ENCODE data around the gene P3R3URF.

P3R3URF gene

GRCh38 chr1:46171871-46172270, 4.4 kb downstream of the P3R3URF start:
- DNase-seq = no peak

DNA sequence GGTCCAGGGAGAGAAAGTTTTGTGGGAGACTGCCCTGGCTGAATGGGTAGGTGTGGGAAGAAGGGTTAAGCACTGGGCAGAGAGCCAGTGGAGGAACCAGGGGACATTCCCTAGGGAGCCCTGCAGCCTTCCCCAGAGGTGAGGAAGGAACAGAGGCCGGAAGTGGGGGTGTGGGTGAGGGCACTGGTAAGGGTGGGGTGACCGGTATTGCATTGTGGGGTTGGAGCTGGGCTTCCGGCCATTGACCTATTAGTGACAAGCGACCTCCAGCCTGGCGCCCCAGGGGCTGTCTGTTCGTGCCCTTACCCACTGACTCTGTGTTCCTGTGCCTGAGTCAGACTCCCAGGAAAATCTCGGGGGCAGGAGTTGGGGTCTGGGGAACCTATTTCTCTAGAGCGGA, 4.9 kb downstream of the P3R3URF start:
- DNase-seq = no peak

DNA sequence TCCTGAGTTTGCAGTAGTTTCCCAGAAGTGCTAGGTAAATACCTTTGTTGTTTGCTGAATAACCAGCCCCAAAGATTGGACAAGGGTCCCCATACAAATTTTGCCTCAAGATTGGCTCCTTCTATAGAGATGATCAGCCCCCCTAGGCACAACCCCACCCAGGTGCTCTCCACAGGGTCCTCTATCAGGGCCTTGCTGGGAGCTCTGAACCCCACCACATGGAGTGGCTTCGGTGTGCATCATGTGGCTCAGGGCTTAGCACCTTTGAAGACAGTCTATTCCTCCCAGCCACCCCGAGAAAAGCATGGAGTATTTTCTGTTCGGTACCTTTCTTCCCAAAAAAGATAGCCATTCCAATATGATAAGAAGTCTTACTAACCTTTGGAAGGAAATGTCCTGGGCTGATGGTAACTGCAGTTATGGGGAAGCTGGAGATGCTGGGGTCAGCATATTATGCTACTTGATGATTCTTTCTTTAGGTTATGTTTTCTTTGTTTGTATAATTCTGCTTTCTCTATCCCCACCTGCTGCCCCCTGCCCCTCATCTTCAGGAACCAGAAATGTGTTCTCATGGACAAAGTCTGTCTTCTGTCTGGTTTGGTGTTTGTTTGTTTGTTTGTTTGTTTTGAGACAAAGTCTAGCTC, 6.4 kb downstream of the P3R3URF start:
- no peak for DNase-seq

- DNase-seq = no peak
These were observed 7.8 kb downstream of the P3R3URF start for GRCh38 chr1:46168477-46168876.

- DNase-seq = peak; percentile 49
These were observed 9.5 kb downstream of the P3R3URF start for GRCh38 chr1:46166521-46167462.

DNA sequence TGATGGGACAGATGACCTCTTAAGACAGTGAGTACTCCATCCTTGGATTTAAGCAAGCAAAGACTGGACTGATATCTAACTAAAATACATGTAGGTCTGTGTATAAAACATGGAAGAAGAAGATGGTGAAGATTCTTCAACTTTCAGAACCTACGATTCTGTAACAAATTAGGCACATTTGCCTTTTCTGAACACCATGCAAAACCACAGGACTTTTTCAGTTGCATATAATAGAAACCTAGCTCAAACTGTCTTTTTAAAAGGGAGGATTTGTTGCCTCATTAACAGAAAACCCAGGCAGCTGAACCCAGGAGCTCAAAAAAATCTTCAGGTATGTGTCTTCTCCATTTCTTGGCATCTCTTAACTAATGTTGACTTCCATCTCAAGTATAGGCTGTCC, 16.1 kb downstream of the P3R3URF start:
- DNase-seq = no peak

- DNase-seq = no peak
These were observed 16.8 kb downstream of the P3R3URF start for GRCh38 chr1:46159516-46159915.

GRCh38 chr1:46158312-46159281, 17.7 kb downstream of the P3R3URF start:
- DNase-seq = no peak

DNA sequence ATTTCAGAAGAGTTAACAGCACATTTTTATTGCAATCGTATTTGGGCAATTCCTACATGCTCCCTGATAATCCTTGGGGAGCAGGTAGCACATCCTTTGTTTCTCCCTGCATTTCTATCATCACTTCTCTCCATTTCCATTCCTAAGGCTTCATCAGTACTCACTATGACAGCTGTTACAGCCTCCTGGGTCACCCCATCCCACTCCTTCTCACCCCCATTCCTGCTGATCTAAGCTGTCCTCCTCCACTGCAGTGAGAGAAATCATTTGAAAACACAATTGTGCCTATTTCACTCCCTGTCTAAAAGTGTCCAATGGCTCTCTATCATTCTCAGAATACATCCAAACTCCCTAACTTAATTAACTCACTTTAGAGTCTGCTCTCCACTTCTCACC, 18.4 kb downstream of the P3R3URF start:
- DNase-seq = no peak

DNA sequence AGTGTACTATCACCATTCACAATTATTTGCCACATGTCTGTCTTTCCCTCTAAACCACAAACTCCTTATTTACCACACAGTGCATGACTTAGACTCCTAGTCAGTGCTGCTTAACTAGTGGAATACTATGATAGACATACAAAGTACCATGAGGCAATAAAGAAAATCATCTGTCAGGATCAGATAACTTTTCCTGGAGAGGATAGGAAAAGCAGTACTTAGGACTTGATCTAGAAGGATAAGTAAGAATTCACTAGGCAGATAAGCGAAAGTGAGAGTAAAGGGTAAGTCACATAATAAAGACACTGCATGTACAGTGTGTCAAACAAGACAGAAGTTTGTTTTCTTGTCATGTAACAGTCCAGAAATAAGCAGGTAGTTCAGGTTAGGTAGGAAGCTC, 22.6 kb downstream of the P3R3URF start:
- no peak for DNase-seq

GRCh38 chr1:46153228-46153627, 23.1 kb downstream of the P3R3URF start:
- no peak for DNase-seq

DNA sequence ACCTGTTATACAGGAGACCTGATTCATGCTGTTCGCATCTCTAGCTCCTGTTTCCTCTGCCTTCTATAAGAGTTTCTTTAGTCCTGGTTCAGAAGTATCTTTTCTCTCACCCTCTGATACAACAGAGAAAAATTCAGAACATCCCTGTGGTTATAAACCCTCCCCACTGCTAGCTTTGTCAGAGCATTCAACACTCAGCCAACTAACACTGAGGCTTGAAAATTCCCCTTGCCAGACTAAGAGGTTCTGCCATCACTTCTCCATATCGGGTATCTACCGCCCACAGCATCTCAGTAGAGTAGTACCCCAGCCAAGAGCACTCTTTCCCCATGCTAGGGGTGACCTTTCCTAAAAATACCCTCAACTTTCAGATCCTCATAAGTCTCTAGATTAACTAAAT, 24.3 kb downstream of the P3R3URF start:
- no peak for DNase-seq

GRCh38 chr1:46150085-46150484, 26.2 kb downstream of the P3R3URF start:
- no peak for DNase-seq

DNA sequence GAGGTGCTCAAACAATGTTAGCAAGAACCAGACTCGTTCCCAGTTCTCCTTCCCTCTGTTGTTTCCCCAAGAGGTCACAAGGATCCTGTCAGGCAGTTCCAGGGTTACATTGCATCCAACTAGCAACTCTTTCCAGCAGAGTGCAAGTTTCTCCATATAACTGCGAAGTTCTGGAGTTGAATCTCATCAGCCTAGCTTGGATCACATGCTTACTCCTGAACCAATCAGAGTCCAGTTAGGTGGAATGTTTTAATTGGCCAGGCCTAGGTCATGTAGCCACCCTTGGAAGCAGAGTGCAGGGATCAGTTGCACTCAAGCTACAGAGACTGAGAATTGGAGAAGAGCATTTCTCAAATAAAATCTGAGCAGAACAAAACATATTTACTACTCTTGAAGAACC, 28.0 kb downstream of the P3R3URF start:
- DNase-seq = no peak

DNA sequence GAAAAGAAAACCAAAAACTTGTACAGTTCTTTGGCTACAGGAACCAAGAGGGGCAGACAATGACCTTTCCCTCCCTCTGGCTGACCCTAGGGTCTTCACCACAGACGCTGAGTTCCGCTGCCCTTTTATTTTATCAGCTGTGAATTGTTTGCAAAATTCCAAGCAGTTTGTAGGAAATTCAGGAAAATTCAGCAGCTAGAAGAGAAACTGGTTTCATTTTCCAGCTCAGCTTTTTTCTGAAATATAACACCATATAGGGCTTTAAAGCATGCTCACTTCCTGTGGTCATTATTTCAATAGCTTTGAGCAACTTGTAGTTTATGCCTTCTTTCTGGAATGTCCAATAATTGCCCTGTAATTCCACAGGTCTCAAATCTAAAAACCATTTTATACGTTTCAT, 38.4 kb downstream of the P3R3URF start:
- DNase-seq = no peak

DNA sequence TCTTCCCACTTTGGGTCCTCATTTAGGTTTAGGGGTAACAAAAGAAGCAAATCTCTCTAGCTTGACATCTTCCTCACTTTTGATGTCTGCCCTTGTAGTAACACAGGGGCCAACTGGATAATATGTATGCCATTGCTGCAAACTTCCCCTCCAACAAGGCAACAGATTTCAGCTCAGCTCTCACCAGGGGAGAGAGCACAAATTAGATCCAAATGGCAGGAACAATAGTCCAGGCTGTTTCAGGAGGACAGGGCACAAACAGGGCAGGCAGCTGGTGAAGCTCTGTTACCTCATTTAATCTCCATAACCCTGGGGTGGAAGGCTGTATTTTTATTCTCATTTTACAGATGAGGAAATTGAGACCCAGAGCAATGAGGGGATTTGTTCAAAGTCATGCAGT, 39.6 kb downstream of the P3R3URF start:
- DNase-seq = no peak

GRCh38 chr1:46134660-46135331, 41.5 kb downstream of the P3R3URF start:
- DNase-seq = peak; percentile 5

- no peak for DNase-seq
These were observed 42.4 kb downstream of the P3R3URF start for GRCh38 chr1:46133781-46134350.

DNA sequence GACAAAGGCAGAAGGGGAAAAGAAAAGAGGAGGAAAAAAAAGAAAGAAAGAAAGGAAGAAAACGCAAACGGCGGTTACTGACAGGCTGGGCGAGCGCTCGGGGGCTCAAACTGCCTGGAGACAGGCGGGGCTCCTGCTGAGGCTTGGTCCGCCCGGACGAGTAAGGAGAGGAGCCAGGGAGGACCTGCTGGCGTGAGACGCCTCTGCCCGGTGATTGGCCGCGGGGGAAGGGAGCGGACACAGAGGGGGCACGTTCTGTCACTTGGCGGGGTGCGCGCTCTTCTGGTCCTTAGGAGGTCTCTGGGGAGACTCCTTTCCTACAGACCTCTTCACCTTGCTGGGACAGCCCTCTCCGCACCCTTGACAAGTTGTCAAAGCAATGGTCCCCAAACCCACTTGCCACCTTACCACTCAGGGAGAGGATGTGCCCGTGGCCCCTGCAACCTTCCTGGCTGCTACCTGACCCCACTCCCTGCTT, 43.1 kb downstream of the P3R3URF start:
- DNase-seq = no peak

GRCh38 chr1:46132529-46133180, 43.6 kb downstream of the P3R3URF start, which contains the start of gene PIK3R3:
PIK3R3 (minus strand) TSS chr1:46132629; CDS start chr1:46131952, 677 bp downstream.
- DNase-seq = peak; percentile 93
